ENCODE data around the gene MAPKAPK2.

DNA sequence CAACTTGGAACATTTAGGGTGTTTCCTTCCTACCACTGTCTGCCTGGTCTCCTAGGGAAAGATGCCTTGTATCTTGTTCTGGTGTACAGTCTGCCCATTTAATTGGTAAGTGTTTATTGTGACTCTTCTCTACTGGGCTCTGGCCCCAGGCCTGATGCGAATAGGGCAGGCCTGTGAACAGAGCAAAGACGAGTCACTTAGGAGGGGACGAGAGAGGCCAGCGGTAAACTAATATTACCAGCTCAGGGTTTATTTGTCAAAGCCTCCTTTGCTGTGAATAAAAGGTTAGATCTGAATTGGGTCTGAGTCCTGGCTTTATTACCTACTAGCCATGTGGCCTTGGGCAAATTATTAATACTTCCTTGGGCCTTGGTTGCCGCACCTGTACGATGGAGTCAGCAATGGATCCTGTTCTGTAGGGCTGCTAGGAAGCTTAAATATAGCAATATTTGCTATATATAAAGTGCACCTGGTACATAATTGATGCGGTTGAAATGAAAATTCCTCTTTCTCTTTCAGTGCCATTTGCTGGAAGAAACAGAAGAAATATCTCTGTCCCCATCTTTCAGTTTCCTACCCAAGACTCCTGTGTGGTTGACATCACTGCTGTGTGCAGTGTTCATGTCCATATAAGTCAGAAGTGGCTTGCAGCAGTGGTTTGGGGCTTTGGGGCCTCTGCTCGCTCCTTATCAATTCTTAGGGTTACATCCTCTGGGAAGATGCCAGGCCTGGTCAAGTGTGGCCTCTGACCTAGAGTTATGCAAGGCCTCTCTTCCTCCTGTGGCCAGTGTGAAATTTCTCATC, 32.4 kb downstream of the MAPKAPK2 start:
- TF ChIP-seq, protein P1, sequence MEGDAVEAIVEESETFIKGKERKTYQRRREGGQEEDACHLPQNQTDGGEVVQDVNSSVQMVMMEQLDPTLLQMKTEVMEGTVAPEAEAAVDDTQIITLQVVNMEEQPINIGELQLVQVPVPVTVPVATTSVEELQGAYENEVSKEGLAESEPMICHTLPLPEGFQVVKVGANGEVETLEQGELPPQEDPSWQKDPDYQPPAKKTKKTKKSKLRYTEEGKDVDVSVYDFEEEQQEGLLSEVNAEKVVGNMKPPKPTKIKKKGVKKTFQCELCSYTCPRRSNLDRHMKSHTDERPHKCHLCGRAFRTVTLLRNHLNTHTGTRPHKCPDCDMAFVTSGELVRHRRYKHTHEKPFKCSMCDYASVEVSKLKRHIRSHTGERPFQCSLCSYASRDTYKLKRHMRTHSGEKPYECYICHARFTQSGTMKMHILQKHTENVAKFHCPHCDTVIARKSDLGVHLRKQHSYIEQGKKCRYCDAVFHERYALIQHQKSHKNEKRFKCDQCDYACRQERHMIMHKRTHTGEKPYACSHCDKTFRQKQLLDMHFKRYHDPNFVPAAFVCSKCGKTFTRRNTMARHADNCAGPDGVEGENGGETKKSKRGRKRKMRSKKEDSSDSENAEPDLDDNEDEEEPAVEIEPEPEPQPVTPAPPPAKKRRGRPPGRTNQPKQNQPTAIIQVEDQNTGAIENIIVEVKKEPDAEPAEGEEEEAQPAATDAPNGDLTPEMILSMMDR (IDR thresholded peaks at IDR 0.05), result no peak
- TF ChIP-seq, protein P2, sequence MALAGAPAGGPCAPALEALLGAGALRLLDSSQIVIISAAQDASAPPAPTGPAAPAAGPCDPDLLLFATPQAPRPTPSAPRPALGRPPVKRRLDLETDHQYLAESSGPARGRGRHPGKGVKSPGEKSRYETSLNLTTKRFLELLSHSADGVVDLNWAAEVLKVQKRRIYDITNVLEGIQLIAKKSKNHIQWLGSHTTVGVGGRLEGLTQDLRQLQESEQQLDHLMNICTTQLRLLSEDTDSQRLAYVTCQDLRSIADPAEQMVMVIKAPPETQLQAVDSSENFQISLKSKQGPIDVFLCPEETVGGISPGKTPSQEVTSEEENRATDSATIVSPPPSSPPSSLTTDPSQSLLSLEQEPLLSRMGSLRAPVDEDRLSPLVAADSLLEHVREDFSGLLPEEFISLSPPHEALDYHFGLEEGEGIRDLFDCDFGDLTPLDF (CRISPR knock-in tag; IDR thresholded peaks at IDR 0.05), result no peak
